ENCODE results near the gene NPAS4.

Gene NPAS4

DNA sequence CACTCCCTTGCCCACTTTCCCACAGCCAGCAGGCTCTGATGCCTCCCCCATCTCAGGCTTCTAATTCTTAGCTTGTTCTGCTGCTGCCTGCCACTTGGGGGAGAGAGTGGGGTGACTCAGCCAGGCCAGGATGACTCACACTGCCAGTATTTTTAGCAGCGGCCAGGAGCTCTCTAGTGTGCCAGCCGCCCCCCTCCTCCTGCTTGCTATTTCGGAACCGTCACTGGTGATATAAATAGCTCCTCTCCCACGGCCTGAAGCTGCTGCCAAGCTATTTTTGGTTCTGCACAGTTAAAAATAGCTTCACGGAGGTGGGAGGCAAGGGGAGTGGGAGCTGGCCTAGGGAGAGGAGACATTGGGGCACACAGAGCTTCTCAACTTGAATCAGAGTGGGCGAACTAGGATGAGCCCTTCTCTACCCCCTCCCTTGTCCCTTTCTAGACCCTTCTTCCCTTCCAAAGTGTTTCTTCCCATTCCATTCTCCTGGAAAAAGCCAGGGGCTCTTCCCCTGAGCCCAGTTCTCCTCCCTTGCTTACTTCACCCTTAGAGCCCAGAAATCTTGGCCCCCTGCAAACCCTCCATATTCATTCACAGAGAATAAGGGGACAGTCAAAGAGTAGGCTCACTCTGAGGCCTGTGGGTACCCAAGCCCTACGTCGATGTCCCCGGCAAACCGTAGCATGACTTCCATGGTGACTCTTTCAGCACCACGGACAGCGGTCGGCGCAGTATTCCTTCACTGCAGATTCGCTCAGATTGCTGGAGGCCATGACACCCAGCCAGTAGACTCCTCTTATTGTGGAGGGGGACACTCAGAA, 2.5 kb upstream of the NPAS4 start:
- TF ChIP-seq, protein P1, sequence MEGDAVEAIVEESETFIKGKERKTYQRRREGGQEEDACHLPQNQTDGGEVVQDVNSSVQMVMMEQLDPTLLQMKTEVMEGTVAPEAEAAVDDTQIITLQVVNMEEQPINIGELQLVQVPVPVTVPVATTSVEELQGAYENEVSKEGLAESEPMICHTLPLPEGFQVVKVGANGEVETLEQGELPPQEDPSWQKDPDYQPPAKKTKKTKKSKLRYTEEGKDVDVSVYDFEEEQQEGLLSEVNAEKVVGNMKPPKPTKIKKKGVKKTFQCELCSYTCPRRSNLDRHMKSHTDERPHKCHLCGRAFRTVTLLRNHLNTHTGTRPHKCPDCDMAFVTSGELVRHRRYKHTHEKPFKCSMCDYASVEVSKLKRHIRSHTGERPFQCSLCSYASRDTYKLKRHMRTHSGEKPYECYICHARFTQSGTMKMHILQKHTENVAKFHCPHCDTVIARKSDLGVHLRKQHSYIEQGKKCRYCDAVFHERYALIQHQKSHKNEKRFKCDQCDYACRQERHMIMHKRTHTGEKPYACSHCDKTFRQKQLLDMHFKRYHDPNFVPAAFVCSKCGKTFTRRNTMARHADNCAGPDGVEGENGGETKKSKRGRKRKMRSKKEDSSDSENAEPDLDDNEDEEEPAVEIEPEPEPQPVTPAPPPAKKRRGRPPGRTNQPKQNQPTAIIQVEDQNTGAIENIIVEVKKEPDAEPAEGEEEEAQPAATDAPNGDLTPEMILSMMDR (IDR thresholded peaks at IDR 0.05; ENCODE audit: low read depth, low read length, missing control alignments) = peak; percentile 35
- H3K4me3 ChIP-seq (replicated peaks; ENCODE audit: low read depth, low read length) = no peak overlapping the region
- DNase-seq (ENCODE audit: extremely low read depth, low read depth) = peak; percentile 45

DNA sequence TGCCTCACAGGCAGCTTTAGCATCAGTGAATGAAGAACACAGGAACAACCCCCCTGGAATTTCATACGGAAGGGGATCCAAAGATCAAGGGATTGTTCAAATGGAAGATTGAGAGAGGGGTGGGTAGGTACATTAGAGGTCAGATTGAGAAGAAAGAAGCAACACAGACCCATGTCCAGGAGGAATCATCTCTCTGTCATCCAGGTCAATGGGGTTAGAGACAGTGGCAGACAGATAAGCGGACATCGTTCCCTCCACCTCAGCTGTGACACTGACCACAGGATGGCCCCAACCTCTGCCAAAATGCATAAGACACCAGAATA, 1.9 kb upstream of the NPAS4 start:
- no peak for DNase-seq (ENCODE audit: extremely low read depth, low read depth)
- TF ChIP-seq, protein P1 (IDR thresholded peaks at IDR 0.05; ENCODE audit: low read depth, low read length, missing control alignments) = no peak
- no peak overlapping the region for H3K4me3 ChIP-seq (replicated peaks; ENCODE audit: low read depth, low read length)

DNA sequence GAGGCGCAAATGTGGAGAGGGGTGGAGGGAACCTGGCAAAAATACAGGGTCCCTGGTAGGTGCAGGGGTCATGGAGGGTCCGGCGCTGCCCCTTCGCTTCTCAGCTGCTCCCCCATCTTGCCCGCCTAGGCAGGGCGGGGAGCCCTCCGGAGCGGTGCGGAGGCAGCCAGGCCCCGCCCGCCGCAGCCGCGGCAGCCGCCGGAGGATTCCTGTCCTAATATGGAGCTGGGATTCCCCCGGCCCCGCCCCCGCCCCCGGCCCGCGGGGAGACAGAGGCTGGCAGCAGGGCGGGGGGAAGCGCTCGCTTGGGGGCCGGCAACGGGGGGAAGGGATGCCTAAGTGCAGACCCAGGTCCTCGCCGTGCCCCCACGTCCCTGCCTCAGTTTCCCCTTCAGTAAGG, 1.0 kb upstream of the NPAS4 start:
- no peak for DNase-seq (ENCODE audit: extremely low read depth, low read depth)
- no peak overlapping the region for H3K4me3 ChIP-seq (replicated peaks; ENCODE audit: low read depth, low read length)
- TF ChIP-seq, protein P1 (IDR thresholded peaks at IDR 0.05; ENCODE audit: low read depth, low read length, missing control alignments) = no peak

DNA sequence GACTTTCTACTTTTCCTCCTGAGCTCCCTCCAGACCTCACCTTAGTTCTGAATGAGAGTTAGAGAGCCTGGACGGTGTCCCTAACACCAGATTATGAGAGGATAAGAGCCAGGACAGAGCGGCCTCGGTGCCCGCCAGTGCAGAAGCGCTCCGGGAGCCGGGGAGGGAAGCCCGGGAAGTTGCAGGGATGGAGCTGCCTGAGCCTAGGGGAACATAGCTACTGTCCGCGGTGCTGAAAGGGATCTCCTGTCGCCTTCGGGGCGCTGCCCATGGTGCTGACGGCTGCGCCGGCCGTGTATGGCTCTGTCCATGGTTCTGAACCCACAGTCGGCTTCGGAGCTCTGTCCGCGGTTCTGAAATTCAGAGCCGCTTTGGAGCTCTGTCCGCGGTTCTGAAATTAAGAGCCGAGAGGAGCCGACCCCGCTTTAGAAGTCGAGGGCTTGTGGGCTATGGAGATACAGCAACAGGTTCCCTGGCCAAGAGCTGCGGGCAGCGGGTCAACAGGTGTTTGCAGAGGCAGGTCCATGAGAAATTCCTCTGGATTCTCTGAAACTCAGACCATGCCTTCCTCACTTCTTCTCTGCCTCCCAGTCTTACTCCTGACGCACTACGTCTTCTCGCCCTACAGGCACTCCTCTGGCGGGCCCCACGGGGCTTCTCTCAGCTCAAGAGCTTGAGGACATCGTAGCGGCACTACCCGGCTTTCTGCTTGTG, 814 bp downstream of the NPAS4 start:
- H3K4me3 ChIP-seq (replicated peaks; ENCODE audit: low read depth, low read length) = no peak overlapping the region
- TF ChIP-seq, protein P1 (IDR thresholded peaks at IDR 0.05; ENCODE audit: low read depth, low read length, missing control alignments) = no peak
- peak; percentile 73 for DNase-seq (ENCODE audit: extremely low read depth, low read depth)

DNA sequence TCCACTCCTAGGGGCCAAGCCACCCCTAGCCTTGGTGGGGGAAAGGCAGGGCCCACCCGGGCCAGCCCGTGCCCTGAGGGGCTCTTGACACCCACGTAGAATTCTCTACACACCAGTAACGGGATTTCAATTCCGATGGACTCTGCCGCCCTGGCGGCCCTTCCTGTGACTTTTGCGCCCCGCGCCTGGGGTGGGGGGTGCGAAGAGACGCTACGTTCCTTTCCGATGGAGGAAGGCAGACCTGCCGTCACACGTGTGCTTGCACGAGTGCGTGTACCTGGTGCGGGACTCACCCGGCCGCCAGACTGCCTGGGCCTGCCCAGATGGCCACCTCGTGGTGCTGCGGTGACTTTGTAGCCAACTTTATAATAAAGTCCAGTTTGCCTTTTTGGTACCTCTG, 5.5 kb downstream of the NPAS4 start:
- DNase-seq (ENCODE audit: extremely low read depth, low read depth) = no peak
- H3K4me3 ChIP-seq (replicated peaks; ENCODE audit: low read depth, low read length) = no peak overlapping the region
- TF ChIP-seq, protein P1 (IDR thresholded peaks at IDR 0.05; ENCODE audit: low read depth, low read length, missing control alignments) = no peak

DNA sequence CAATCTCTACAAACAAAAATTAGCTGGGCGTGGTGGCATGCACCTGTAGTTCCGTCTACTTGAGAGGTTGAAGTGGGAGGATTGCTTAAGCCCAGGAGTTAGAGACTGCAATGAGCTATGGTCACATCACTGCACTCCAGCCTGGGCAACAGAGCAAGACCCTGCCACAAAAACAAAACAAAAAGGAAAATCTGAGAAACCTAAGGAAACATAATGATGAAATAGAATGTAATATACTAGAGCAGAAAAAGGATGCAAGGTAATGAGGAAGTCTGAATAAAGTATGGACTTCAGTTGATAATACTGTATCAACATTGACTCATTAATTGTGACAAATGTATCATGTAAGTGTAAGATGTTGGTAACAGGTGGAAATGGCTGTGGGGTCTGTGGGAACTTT, 8.1 kb downstream of the NPAS4 start:
- DNase-seq (ENCODE audit: extremely low read depth, low read depth) = no peak
- TF ChIP-seq, protein P1 (IDR thresholded peaks at IDR 0.05; ENCODE audit: low read depth, low read length, missing control alignments) = no peak
- no peak overlapping the region for H3K4me3 ChIP-seq (replicated peaks; ENCODE audit: low read depth, low read length)

Measured in HFF-Myc (cell line).